K562 (cell line): ENCODE measurements around the gene PCOLCE2. TPM values are rescaled to one million over a fixed set of nuclear protein-coding genes. Genes with fewer than 3 reads are reported as not detected.

Experiments
- ARID1B ChIP-seq: fragments of 450-650 bp; IDR thresholded peaks from 2 replicates; pipeline ENCODE4 v1.6.1; 2016; ENCODE audit warnings: antibody characterized with exemption, mild to moderate bottlenecking, inconsistent platforms
- ARID3A ChIP-seq: IDR thresholded peaks from 2 replicates; pipeline ENCODE4 v1.6.1; 2012; ENCODE audit warnings: low read depth, low read length, improper control_type of control experiment, borderline replicate concordance
- ATF3 ChIP-seq, 2 experiments: fragments of 450-650 bp in 1 of 2; sonication (generic) in 1 of 2; formaldehyde crosslinking in 1 of 2; IDR thresholded peaks in 1 of 2; conservative IDR thresholded peaks in 1 of 2; 2 replicates each; pipeline versions ENCODE4 v1.6.1 to v1.8.1; 2016 to 2023; ENCODE audit warnings: mild to moderate bottlenecking in 2 of 2, moderate library complexity in 2 of 2, inconsistent platforms in 1 of 2, missing genetic modification reagents in 1 of 2
- ATF7 ChIP-seq: fragments of 450-650 bp; IDR thresholded peaks from 2 replicates; pipeline ENCODE4 v1.7.1; 2014; ENCODE audit warnings: mild to moderate bottlenecking, moderate library complexity
- BACH1 ChIP-seq: fragments of 200-800 bp; sonication (Bioruptor generic); IDR thresholded peaks from 2 replicates; pipeline ENCODE4 v1.6.1; 2016; ENCODE audit warnings: missing genetic modification characterization, missing compliant biosample characterization
- COPS2 ChIP-seq: fragments of 450-650 bp; conservative IDR thresholded peaks from 2 replicates; pipeline ENCODE4 v1.6.1; 2016; ENCODE audit warnings: mild to moderate bottlenecking, moderate library complexity
- DACH1 ChIP-seq: fragments of 450-650 bp; IDR thresholded peaks from 2 replicates; pipeline ENCODE4 v1.6.1; 2018; ENCODE audit not compliant: partially characterized antibody
- DPF2 ChIP-seq: fragments of 450-650 bp; IDR thresholded peaks from 2 replicates; pipeline ENCODE4 v1.6.1; 2016
- EP300 ChIP-seq: IDR thresholded peaks from 2 replicates; pipeline ENCODE4 v1.6.1; 2012; ENCODE audit warnings: low read length, improper control_type of control experiment
- HDAC1 ChIP-seq, 2 experiments: fragments of 450-650 bp; IDR thresholded peaks; 2 replicates each; pipeline ENCODE4 v1.6.1; 2016 to 2017; ENCODE audit warnings: inconsistent platforms in 1 of 2, mild to moderate bottlenecking in 1 of 2, moderate library complexity in 1 of 2
- HDAC2 ChIP-seq: fragments of 450-650 bp; IDR thresholded peaks from 2 replicates; pipeline ENCODE4 v1.6.1; 2016; ENCODE audit warnings: mild to moderate bottlenecking
- HES1 ChIP-seq: fragments of 450-650 bp; IDR thresholded peaks from 2 replicates; pipeline ENCODE4 v1.6.1; 2016; ENCODE audit warnings: low read depth, mild to moderate bottlenecking, moderate library complexity
- JUND ChIP-seq, 2 experiments: IDR thresholded peaks; 2 replicates in 1 of 2; 3 replicates in 1 of 2; pipeline ENCODE4 v1.6.1; 2011; ENCODE audit warnings: borderline replicate concordance in 2 of 2, low read depth in 2 of 2, low read length in 2 of 2, improper control_type of control experiment in 1 of 2, missing biosample characterization in 1 of 2, missing genetic modification characterization in 1 of 2, missing genetic modification reagents in 1 of 2
- KDM1A ChIP-seq, 2 experiments: fragments of 450-650 bp; IDR thresholded peaks; 2 replicates each; pipeline ENCODE4 v1.6.1; 2016; ENCODE audit warnings: mild to moderate bottlenecking in 2 of 2
- MAFF ChIP-seq: IDR thresholded peaks from 2 replicates; pipeline ENCODE4 v1.6.1; 2012; ENCODE audit warnings: low read length, improper control_type of control experiment
- MEIS2 ChIP-seq: fragments of 450-650 bp; IDR thresholded peaks from 2 replicates; pipeline ENCODE4 v1.6.1; 2014; ENCODE audit warnings: mild to moderate bottlenecking; ENCODE audit not compliant: partially characterized antibody
- NFE2 ChIP-seq: IDR thresholded peaks from 2 replicates; pipeline ENCODE4 v1.6.1; 2014; ENCODE audit warnings: antibody characterized with exemption, low read depth
- POU5F1 ChIP-seq: fragments of 150-350 bp; IDR thresholded peaks from 2 replicates; pipeline ENCODE4 v1.6.1; 2014; ENCODE audit warnings: borderline replicate concordance, low read length, low read depth, mild to moderate bottlenecking; ENCODE audit not compliant: partially characterized antibody
- PTBP1 ChIP-seq: fragments of 200-400 bp; formaldehyde crosslinking; IDR thresholded peaks from 2 replicates; pipeline ENCODE4 v1.6.1; 2017; ENCODE audit warnings: low read depth, low read length
- RCOR1 ChIP-seq, 2 experiments: IDR thresholded peaks; 2 replicates each; pipeline ENCODE4 v1.6.1; 2012; ENCODE audit warnings: low read depth in 2 of 2, low read length in 2 of 2, borderline replicate concordance in 1 of 2, improper control_type of control experiment in 1 of 2
- SIRT6 ChIP-seq: IDR thresholded peaks from one replicate; pipeline ENCODE4 v1.6.1; 2012; ENCODE audit warnings: low read depth, mild to moderate bottlenecking, control low read depth, inconsistent platforms, low read length, moderate library complexity
- SIX5 ChIP-seq, 2 experiments: IDR thresholded peaks; 2 replicates each; pipeline ENCODE4 v1.6.1; 2011; ENCODE audit warnings: low read length in 2 of 2, borderline replicate concordance in 1 of 2, low read depth in 1 of 2, mild to moderate bottlenecking in 1 of 2, moderate library complexity in 1 of 2; ENCODE audit not compliant: insufficient read depth in 1 of 2
- SMARCA4 ChIP-seq: fragments of 450-650 bp; IDR thresholded peaks from 2 replicates; pipeline ENCODE4 v1.6.1; 2016
- SMARCC2 ChIP-seq: fragments of 450-650 bp; IDR thresholded peaks from 2 replicates; pipeline ENCODE4 v1.6.1; 2017; ENCODE audit warnings: antibody characterized with exemption, moderate library complexity, mild to moderate bottlenecking, low read depth
- ZNF77 ChIP-seq: fragments of 250-450 bp; sonication (Bioruptor Pico); IDR thresholded peaks from 2 replicates; pipeline ENCODE4 v1.5.0; 2020
- polyA plus RNA-seq, 8 experiments: library from polyadenylated mRNA; depleted of rRNA in 4 of 8; stranded (reverse) in 5 of 8; unstranded in 3 of 8; fragments of >200 nt; fragmentation: Nextera tagmentation in 2 of 8; fragmentation: Illumina TruSeq in 1 of 8; extraction: Ambion mirVana in 2 of 8; extraction: Trizol in 1 of 8; gene quantifications; 2 replicates each; pipeline versions ENCODE4 v1.2.1 to v1.2.3, GENCODE V29; 2011 to 2014; ENCODE audit warnings: inconsistent platforms in 1 of 8, missing spikeins in 1 of 8
- total RNA-seq, 7 experiments: library from RNA; depleted of rRNA in 6 of 7; stranded (reverse); fragments of >200 nt in 6 of 7; fragmentation: Illumina TruSeq in 2 of 7; extraction: Trizol in 2 of 7; gene quantifications; 2 replicates each; pipeline versions ENCODE4 v1.2.1 to v1.2.3, GENCODE V29; 2011 to 2021; ENCODE audit warnings: low replicate concordance in 1 of 7

Gene PCOLCE2
- total and polyA plus RNA-seq, 9 of the 15 experiments (the other 6 are each of a cell fraction or from before 2014, with no cell fraction given) = 0.18 to 1.2 (median 0.65) TPM

- TF ChIP-seq RCOR1 (IDR thresholded peaks at IDR 0.05; ENCODE audit: borderline replicate concordance in 1 of 2, low read depth in 2 of 2, low read length in 2 of 2) (peak in 1 of 2 experiments; percentile 80; a peak in 2 of 4 replicates), POU5F1 (no peak), HDAC1 (IDR thresholded peaks at IDR 0.05) (0 out of 4 replicates have a peak, but pooled peaks of 1 of the 2 experiments have one; percentile 31), ARID1B (peak; percentile 71), ARID3A (peak; percentile 59; the same call in 1 of the 2 replicates), JUND (IDR thresholded peaks at IDR 0.05; ENCODE audit: borderline replicate concordance, low read depth, low read length) (peak; percentile 95), JUND (tag; IDR thresholded peaks at IDR 0.05; ENCODE audit: borderline replicate concordance, low read depth, low read length) (peak; percentile 94), MEIS2 (peak; percentile 90), SIX5 (IDR thresholded peaks at IDR 0.05; ENCODE audit: borderline replicate concordance in 1 of 2, insufficient read depth in 1 of 2, low read depth in 1 of 2, low read length in 2 of 2) (no peak), BACH1 (tag) (peak; percentile 97), SMARCC2 (peak; percentile 76), ATF3 (IDR thresholded peaks at IDR 0.05) (peak; percentile 90), ATF3 (CRISPR knock-in tag; conservative IDR thresholded peaks at IDR 0.05) (no peak), NFE2 (peak; percentile 83), SMARCA4 (peak; percentile 77), EP300 (peak; percentile 52; the same call in 1 of the 2 replicates), SIRT6 (no peak), ZNF77 (CRISPR knock-in tag) (no peak), ATF7 (0 out of 2 replicates have a peak, but pooled peaks have one; percentile 21), COPS2 (no peak), KDM1A (IDR thresholded peaks at IDR 0.05) (peak; percentile 75 to 84), DPF2 (peak; percentile 80), HDAC2 (0 out of 2 replicates have a peak, but pooled peaks have one; percentile 58), HES1 (peak; percentile 21; the same call in 1 of the 2 replicates), DACH1 (peak; percentile 43), MAFF (peak; percentile 81; the same call in 1 of the 2 replicates), PTBP1 (no peak)
Observed at GRCh38 chr3:142886940-142887339, 1.9 kb downstream of the PCOLCE2 start (continued).
